GM12878 (cell line): ENCODE data around the gene PTCRA. TPM values are rescaled to one million over a fixed set of nuclear protein-coding genes. Genes with fewer than 3 reads are reported as not detected.

ENCODE experiments used
- ATAC-seq: fragments of 200-7000 bp; cut with Tn5 transposase; 3 replicates; pipeline ENCODE4 v1.9.1; 2020; ENCODE audit warnings: mild to moderate bottlenecking, moderate library complexity
- BruUV-seq: library from RNA; stranded (reverse); fragments of 400-500 nt; replicated peaks from 2 replicates; lab custom pipeline; 2021; lab: Mats Ljungman, UMichigan
- CTCF ChIA-PET: fragments of 300-600 bp; sonication (Branson Sonifier 250); formaldehyde crosslinking; extraction: SDS; loops from one replicate; lab custom pipeline; 2021; ENCODE audit warnings: inconsistent platforms; lab: Yijun Ruan, JAX
- POLR2A ChIA-PET: fragments of 350-600 bp; formaldehyde crosslinking; extraction: SDS; loops from one replicate; lab custom pipeline; 2021; ENCODE audit warnings: inconsistent platforms; lab: Charles Lee
- RAD21 ChIA-PET: fragments of 300-600 bp; sonication (Branson Sonifier 250); formaldehyde crosslinking; loops from one replicate; lab custom pipeline; 2023; ENCODE audit warnings: antibody characterized with exemption; ENCODE audit not compliant: unreplicated experiment; lab: Charles Lee
- SMC1A ChIA-PET: fragments of 300-600 bp; sonication (Branson Sonifier 250); formaldehyde crosslinking; loops from one replicate; lab custom pipeline; 2023; ENCODE audit not compliant: unreplicated experiment, uncharacterized antibody; lab: Charles Lee
- DNase-seq: peaks from one replicate; pipeline ENCODE4 v3.0.0-alpha.2; 2011; ENCODE audit warnings: low read depth, low spot score
- FAIRE-seq: peaks from 3 replicates; lab custom pipeline; 2011; peaks lifted over from hg19 to GRCh38; lab: Jason Lieb, UNC
- H2AFZ ChIP-seq: 2 replicates; pipeline ENCODE4 v1.6.0; 2011; ENCODE audit warnings: low read depth, low read length, control low read depth; ENCODE audit not compliant: control insufficient read depth
- H3K27ac ChIP-seq: 2 replicates; pipeline ENCODE4 v1.5.1; 2011; ENCODE audit warnings: control low read depth; ENCODE audit not compliant: control insufficient read depth, insufficient read depth
- H3K27me3 ChIP-seq, 2 experiments: replicated peaks in 1 of 2; 2 replicates each; pipeline versions ENCODE4 v1.6.0 to v1.6.1; 2011; ENCODE audit warnings: low read length in 1 of 2; ENCODE audit not compliant: control insufficient read depth in 2 of 2, insufficient read depth in 2 of 2
- H3K36me3 ChIP-seq, 2 experiments: 2 replicates each; pipeline ENCODE4 v1.5.1; 2011; ENCODE audit warnings: low read length in 1 of 2; ENCODE audit not compliant: control insufficient read depth in 2 of 2, insufficient read depth in 2 of 2
- H3K4me1 ChIP-seq: 2 replicates; pipeline ENCODE4 v1.6.1; 2011; ENCODE audit warnings: mild to moderate bottlenecking, low read length, moderate library complexity, mixed read lengths; ENCODE audit not compliant: control insufficient read depth, insufficient read depth
- H3K4me2 ChIP-seq: 2 replicates; pipeline ENCODE4 v1.6.0; 2011; ENCODE audit warnings: control low read depth; ENCODE audit not compliant: control insufficient read depth, insufficient read depth
- H3K4me3 ChIP-seq: fragments of 200-600 bp; sonication (generic); 2 replicates; pipeline ENCODE4 v1.5.1; 2016
- H3K79me2 ChIP-seq: 2 replicates; pipeline ENCODE4 v1.6.0; 2011; ENCODE audit warnings: low read length; ENCODE audit not compliant: control insufficient read depth, insufficient read depth
- H3K9ac ChIP-seq: 2 replicates; pipeline ENCODE4 v1.8.0; 2011; ENCODE audit warnings: low read length, control low read depth, mixed read lengths; ENCODE audit not compliant: control insufficient read depth, insufficient read depth
- H3K9me3 ChIP-seq: replicated peaks from 3 replicates; pipeline ENCODE4 v1.5.1; 2011; ENCODE audit warnings: mild to moderate bottlenecking, low read length; ENCODE audit not compliant: control insufficient read depth, insufficient read depth
- H4K20me1 ChIP-seq: 2 replicates; pipeline ENCODE4 v1.6.0; 2011; ENCODE audit not compliant: control insufficient read depth, insufficient read depth
- ATF7 ChIP-seq: fragments of 450-650 bp; IDR thresholded peaks from 2 replicates; pipeline ENCODE4 v1.6.1; 2016; ENCODE audit warnings: low read depth, mild to moderate bottlenecking
- CHD4 ChIP-seq: fragments of 200-600 bp; sonication (generic); IDR thresholded peaks from 2 replicates; pipeline ENCODE4 v1.6.1; 2016; ENCODE audit warnings: mild to moderate bottlenecking
- CREM ChIP-seq: IDR thresholded peaks from 2 replicates; pipeline ENCODE4 v1.6.1; 2014; ENCODE audit warnings: antibody characterized with exemption, low read depth
- CTCF ChIP-seq, 3 experiments: IDR thresholded peaks in 2 of 3; conservative IDR thresholded peaks in 1 of 3; 2 replicates each; pipeline ENCODE4 v1.5.1; 2011; ENCODE audit warnings: low read depth in 3 of 3, low read length in 3 of 3, mild to moderate bottlenecking in 3 of 3, control low read depth in 2 of 3, moderate library complexity in 2 of 3, inconsistent platforms in 1 of 3, mixed read lengths in 1 of 3; ENCODE audit not compliant: control insufficient read depth in 2 of 3, insufficient read depth in 1 of 3; ENCODE audit errors: extremely low read depth in 1 of 3
- IKZF1 ChIP-seq: fragments of 450-650 bp; conservative IDR thresholded peaks from 2 replicates; pipeline ENCODE4 v1.6.1; 2017; ENCODE audit warnings: antibody characterized with exemption, mild to moderate bottlenecking
- JUNB ChIP-seq: IDR thresholded peaks from 2 replicates; pipeline ENCODE4 v1.6.1; 2016; ENCODE audit warnings: antibody characterized with exemption, mild to moderate bottlenecking
- MTA3 ChIP-seq: IDR thresholded peaks from 2 replicates; pipeline ENCODE4 v1.6.1; 2012; ENCODE audit warnings: low read length, inconsistent platforms, borderline replicate concordance
- NR2C2 ChIP-seq: IDR thresholded peaks from 2 replicates; pipeline ENCODE4 v1.6.1; 2011; ENCODE audit warnings: borderline replicate concordance, low read depth; ENCODE audit not compliant: control insufficient read depth, insufficient read length
- PML ChIP-seq: IDR thresholded peaks from 2 replicates; pipeline ENCODE4 v1.6.1; 2012; ENCODE audit warnings: low read length, inconsistent platforms
- POU2F2 ChIP-seq: IDR thresholded peaks from 3 replicates; pipeline ENCODE4 v1.6.1; 2011; ENCODE audit warnings: low read depth, mild to moderate bottlenecking, low read length, borderline replicate concordance
- RAD51 ChIP-seq: fragments of 450-650 bp; IDR thresholded peaks from 2 replicates; pipeline ENCODE4 v1.6.1; 2016; ENCODE audit warnings: moderate library complexity, mild to moderate bottlenecking, inconsistent platforms
- RCOR1 ChIP-seq: conservative IDR thresholded peaks from 2 replicates; pipeline ENCODE4 v1.6.1; 2012; ENCODE audit warnings: low read depth, low read length, improper control_type of control experiment
- SPI1 ChIP-seq: IDR thresholded peaks from 2 replicates; pipeline ENCODE4 v1.6.1; 2011; ENCODE audit warnings: low read depth, mild to moderate bottlenecking, low read length, moderate library complexity, borderline replicate concordance; ENCODE audit not compliant: insufficient read depth
- TCF12 ChIP-seq: IDR thresholded peaks from 2 replicates; pipeline ENCODE4 v1.6.1; 2011; ENCODE audit warnings: low read depth, mild to moderate bottlenecking, low read length
- WGBS: methylation state at CpG from one replicate; pipeline ENCODE4 v1.1.6; 2016; ENCODE audit warnings: low lambda C conversion rate; ENCODE audit not compliant: insufficient replicate concordance, insufficient coverage; ENCODE audit errors: missing lambda C conversion rate; 5-methylcytosine and 5-hydroxymethylcytosine counted together
- in situ Hi-C: fragments of 300-500 bp; cut with MboI; formaldehyde crosslinking; loops from 9 replicates; pipeline ENCODE4 v1.14.3; 2018; ENCODE audit warnings: mixed read lengths
- intact Hi-C: fragments of 100-400 bp; cut with micrococcal nuclease; formaldehyde crosslinking; loops from one replicate; pipeline ENCODE4 v1.14.2; 2022; ENCODE audit not compliant: unreplicated experiment
- polyA plus RNA-seq, 11 experiments: library from polyadenylated mRNA; depleted of rRNA in 4 of 11; unstranded in 6 of 11; stranded (reverse) in 5 of 11; fragments of >200 nt; fragmentation: Nextera tagmentation in 4 of 11; fragmentation: Illumina TruSeq in 1 of 11; extraction: Ambion mirVana in 4 of 11; extraction: Trizol in 1 of 11; gene quantifications; 1 replicate in 1 of 11; 2 replicates in 10 of 11; pipeline versions ENCODE4 v1.2.1 to v1.2.3, GENCODE V29; 2011 to 2016; ENCODE audit warnings: inconsistent platforms in 2 of 11, missing spikeins in 2 of 11, low read depth in 1 of 11
- total RNA-seq, 4 experiments: library from RNA; depleted of rRNA in 3 of 4; stranded (reverse); fragments of >200 nt in 3 of 4; fragmentation: Illumina TruSeq in 1 of 4; extraction: Trizol in 1 of 4; gene quantifications; 2 replicates each; pipeline versions ENCODE4 v1.2.1 to v1.2.3, GENCODE V29; 2013 to 2021
- TF ChIP-seq, protein P1 (sequence below): fragments of 450-650 bp; IDR thresholded peaks from 2 replicates; pipeline ENCODE4 v1.6.1; 2018; ENCODE audit warnings: borderline replicate concordance, mild to moderate bottlenecking; ENCODE audit not compliant: partially characterized antibody
- TF ChIP-seq, protein P2 (sequence below): IDR thresholded peaks from 2 replicates; pipeline ENCODE4 v1.6.1; 2012; ENCODE audit warnings: low read depth, low read length, improper control_type of control experiment
- TF ChIP-seq, protein P3 (sequence below): fragments of 450-650 bp; IDR thresholded peaks from 2 replicates; pipeline ENCODE4 v1.6.1; 2017; ENCODE audit warnings: mild to moderate bottlenecking, moderate library complexity

PTCRA gene
- total and polyA plus RNA-seq, 10 of the 15 experiments (the other 5 are each of a cell fraction or from before 2014, with no cell fraction given) = 0.10 to 1.1 (median 0.19) TPM; not detected in 4

DNA sequence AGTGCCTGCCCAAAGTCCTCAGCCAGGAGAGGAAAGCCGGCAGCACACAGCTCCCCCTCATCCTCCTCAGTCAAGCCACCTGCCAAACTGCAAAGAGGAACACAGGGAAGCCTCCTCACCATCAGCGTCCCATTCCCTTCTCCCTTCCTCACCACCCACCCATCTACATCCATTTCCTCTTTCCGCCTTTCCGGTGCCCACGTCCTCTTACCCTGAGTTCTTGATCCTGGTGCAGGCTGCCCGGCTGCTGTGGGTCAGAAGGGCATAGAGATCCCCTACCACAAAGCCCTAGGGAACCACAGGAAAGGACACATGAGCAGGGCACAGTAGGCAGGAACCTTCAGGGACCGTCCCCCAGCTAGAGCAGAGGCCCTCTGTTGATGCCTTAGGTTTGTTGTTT is 50.7 kb downstream of the PTCRA start:
- FAIRE-seq (no peak), DNase-seq (no peak)
- Histone ChIP-seq H3K4me1 (no peaks in the 10 kb centered on the region), H3K27me3 (no peaks in the 10 kb centered on the region), H3K9ac (no peak overlapping the region), H3K4me2 (no peak overlapping the region), H3K79me2 (no peaks in the 10 kb centered on the region), H2AFZ (no peak overlapping the region), H4K20me1 (no peaks in the 10 kb centered on the region)
- intact Hi-C loops = no loop called here
- ChIA-PET POLR2A (interaction anchor here (0.7 kb wide), 1 partner anchor 714 kb away, joined by 8 read pairs; no protein-coding TSS in a partner anchor), RAD21 (interaction anchor here (1.8 to 2.1 kb wide), 2 partner anchors 43 to 177 kb away, joined by 5 to 12 read pairs; no protein-coding TSS in a partner anchor), SMC1A (interaction anchor here (0.7 kb wide), 1 partner anchor 252 kb away, joined by 5 read pairs; no protein-coding TSS in a partner anchor)
- 52% methylated on average over 7 of the region's 7 CpGs for WGBS
- TF ChIP-seq TCF12 = no peak
- TF ChIP-seq PML = no peak
- no peak for TF ChIP-seq CTCF (IDR thresholded peaks at IDR 0.05 in 2 of 3, conservative IDR thresholded peaks at IDR 0.05 in 1 of 3; ENCODE audit: control insufficient read depth in 2 of 3, extremely low read depth in 1 of 3, insufficient read depth in 1 of 3, low read depth in 3 of 3, low read length in 3 of 3)
- no peak for TF ChIP-seq SPI1
- no peak for TF ChIP-seq CREM
- TF ChIP-seq JUNB = no peak
- TF ChIP-seq, protein P1, sequence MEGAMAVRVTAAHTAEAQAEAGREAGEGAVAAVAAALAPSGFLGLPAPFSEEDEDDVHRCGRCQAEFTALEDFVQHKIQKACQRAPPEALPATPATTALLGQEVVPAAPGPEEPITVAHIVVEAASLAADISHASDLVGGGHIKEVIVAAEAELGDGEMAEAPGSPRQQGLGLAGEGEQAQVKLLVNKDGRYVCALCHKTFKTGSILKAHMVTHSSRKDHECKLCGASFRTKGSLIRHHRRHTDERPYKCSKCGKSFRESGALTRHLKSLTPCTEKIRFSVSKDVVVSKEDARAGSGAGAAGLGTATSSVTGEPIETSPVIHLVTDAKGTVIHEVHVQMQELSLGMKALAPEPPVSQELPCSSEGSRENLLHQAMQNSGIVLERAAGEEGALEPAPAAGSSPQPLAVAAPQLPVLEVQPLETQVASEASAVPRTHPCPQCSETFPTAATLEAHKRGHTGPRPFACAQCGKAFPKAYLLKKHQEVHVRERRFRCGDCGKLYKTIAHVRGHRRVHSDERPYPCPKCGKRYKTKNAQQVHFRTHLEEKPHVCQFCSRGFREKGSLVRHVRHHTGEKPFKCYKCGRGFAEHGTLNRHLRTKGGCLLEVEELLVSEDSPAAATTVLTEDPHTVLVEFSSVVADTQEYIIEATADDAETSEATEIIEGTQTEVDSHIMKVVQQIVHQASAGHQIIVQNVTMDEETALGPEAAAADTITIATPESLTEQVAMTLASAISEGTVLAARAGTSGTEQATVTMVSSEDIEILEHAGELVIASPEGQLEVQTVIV = no peak
- no peak for TF ChIP-seq NR2C2
- no peak for TF ChIP-seq POU2F2
- TF ChIP-seq, protein P2, sequence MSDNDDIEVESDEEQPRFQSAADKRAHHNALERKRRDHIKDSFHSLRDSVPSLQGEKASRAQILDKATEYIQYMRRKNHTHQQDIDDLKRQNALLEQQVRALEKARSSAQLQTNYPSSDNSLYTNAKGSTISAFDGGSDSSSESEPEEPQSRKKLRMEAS = no peak
- TF ChIP-seq, protein P3, sequence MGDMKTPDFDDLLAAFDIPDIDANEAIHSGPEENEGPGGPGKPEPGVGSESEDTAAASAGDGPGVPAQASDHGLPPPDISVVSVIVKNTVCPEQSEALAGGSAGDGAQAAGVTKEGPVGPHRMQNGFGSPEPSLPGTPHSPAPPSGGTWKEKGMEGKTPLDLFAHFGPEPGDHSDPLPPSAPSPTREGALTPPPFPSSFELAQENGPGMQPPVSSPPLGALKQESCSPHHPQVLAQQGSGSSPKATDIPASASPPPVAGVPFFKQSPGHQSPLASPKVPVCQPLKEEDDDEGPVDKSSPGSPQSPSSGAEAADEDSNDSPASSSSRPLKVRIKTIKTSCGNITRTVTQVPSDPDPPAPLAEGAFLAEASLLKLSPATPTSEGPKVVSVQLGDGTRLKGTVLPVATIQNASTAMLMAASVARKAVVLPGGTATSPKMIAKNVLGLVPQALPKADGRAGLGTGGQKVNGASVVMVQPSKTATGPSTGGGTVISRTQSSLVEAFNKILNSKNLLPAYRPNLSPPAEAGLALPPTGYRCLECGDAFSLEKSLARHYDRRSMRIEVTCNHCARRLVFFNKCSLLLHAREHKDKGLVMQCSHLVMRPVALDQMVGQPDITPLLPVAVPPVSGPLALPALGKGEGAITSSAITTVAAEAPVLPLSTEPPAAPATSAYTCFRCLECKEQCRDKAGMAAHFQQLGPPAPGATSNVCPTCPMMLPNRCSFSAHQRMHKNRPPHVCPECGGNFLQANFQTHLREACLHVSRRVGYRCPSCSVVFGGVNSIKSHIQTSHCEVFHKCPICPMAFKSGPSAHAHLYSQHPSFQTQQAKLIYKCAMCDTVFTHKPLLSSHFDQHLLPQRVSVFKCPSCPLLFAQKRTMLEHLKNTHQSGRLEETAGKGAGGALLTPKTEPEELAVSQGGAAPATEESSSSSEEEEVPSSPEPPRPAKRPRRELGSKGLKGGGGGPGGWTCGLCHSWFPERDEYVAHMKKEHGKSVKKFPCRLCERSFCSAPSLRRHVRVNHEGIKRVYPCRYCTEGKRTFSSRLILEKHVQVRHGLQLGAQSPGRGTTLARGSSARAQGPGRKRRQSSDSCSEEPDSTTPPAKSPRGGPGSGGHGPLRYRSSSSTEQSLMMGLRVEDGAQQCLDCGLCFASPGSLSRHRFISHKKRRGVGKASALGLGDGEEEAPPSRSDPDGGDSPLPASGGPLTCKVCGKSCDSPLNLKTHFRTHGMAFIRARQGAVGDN = no peak
- no peak for TF ChIP-seq MTA3
- TF ChIP-seq CHD4 = no peak
- no peak for TF ChIP-seq RAD51
- TF ChIP-seq IKZF1 = no peak
- no peak for TF ChIP-seq ATF7
- no peak for TF ChIP-seq RCOR1
- TF ChIP-seq, all 136 proteins: peak for 0
- ATAC-seq = no peak
- no peaks in the 10 kb centered on the region for H3K9me3 ChIP-seq
- BruUV-seq = no TSS peak
- no peaks in the 10 kb centered on the region; a peak in 3 of 4 replicates for H3K36me3 ChIP-seq
- in situ Hi-C loops = no loop called here
- no peak overlapping the region for H3K4me3 ChIP-seq
- CTCF ChIA-PET = interaction anchor here (1.4 kb wide), 1 partner anchor 524 kb away, joined by 3 read pairs; no protein-coding TSS in a partner anchor
- no peak overlapping the region for H3K27ac ChIP-seq
